ENCODE results near the gene DUSP11. TPM values are rescaled to one million over a fixed set of nuclear protein-coding genes. Genes with fewer than 3 reads are reported as not detected.

Gene DUSP11
- total and polyA plus RNA-seq, 2 of the 13 experiments (the other 11 are each of a cell fraction or from before 2014, with no cell fraction given): 30.5 to 36.2 TPM

- peak; percentile 84; the same call in 1 of the 2 replicates for TF ChIP-seq HMGXB3 (CRISPR knock-in tag; IDR thresholded peaks at IDR 0.05; ENCODE audit: borderline replicate concordance)
- TF ChIP-seq, protein P1, sequence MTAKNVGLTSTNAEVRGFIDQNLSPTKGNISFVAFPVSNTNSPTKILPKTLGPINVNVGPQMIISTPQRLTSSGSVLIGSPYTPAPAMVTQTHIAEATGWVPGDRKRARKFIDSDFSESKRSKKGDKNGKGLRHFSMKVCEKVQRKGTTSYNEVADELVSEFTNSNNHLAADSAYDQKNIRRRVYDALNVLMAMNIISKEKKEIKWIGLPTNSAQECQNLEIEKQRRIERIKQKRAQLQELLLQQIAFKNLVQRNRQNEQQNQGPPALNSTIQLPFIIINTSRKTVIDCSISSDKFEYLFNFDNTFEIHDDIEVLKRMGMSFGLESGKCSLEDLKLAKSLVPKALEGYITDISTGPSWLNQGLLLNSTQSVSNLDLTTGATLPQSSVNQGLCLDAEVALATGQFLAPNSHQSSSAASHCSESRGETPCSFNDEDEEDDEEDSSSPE (CRISPR knock-in tag; IDR thresholded peaks at IDR 0.05): peak; percentile 54
- TF ChIP-seq, protein P2, sequence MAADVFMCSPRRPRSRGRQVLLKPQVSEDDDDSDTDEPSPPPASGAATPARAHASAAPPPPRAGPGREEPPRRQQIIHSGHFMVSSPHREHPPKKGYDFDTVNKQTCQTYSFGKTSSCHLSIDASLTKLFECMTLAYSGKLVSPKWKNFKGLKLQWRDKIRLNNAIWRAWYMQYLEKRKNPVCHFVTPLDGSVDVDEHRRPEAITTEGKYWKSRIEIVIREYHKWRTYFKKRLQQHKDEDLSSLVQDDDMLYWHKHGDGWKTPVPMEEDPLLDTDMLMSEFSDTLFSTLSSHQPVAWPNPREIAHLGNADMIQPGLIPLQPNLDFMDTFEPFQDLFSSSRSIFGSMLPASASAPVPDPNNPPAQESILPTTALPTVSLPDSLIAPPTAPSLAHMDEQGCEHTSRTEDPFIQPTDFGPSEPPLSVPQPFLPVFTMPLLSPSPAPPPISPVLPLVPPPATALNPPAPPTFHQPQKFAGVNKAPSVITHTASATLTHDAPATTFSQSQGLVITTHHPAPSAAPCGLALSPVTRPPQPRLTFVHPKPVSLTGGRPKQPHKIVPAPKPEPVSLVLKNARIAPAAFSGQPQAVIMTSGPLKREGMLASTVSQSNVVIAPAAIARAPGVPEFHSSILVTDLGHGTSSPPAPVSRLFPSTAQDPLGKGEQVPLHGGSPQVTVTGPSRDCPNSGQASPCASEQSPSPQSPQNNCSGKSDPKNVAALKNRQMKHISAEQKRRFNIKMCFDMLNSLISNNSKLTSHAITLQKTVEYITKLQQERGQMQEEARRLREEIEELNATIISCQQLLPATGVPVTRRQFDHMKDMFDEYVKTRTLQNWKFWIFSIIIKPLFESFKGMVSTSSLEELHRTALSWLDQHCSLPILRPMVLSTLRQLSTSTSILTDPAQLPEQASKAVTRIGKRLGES (CRISPR knock-in tag; IDR thresholded peaks at IDR 0.05; ENCODE audit: borderline replicate concordance): no peak
- TF ChIP-seq ZNF704 (CRISPR knock-in tag; IDR thresholded peaks at IDR 0.05; ENCODE audit: borderline replicate concordance): peak; percentile 89
- TF ChIP-seq ZBTB33 (CRISPR knock-in tag; IDR thresholded peaks at IDR 0.05): no peak
- no peak for TF ChIP-seq ZFYVE20 (CRISPR knock-in tag; IDR thresholded peaks at IDR 0.05; ENCODE audit: borderline replicate concordance, low read depth)
- TF ChIP-seq ZNF496 (CRISPR knock-in tag; IDR thresholded peaks at IDR 0.05; ENCODE audit: insufficient replicate concordance): no peak
- TF ChIP-seq ZNF205 (CRISPR knock-in tag; IDR thresholded peaks at IDR 0.05): no peak
- TF ChIP-seq FOSL1 (CRISPR knock-in tag; IDR thresholded peaks at IDR 0.05; ENCODE audit: borderline replicate concordance): no peak
- no peak for TF ChIP-seq ZSCAN22 (CRISPR knock-in tag; IDR thresholded peaks at IDR 0.05)
- TF ChIP-seq, protein P3, sequence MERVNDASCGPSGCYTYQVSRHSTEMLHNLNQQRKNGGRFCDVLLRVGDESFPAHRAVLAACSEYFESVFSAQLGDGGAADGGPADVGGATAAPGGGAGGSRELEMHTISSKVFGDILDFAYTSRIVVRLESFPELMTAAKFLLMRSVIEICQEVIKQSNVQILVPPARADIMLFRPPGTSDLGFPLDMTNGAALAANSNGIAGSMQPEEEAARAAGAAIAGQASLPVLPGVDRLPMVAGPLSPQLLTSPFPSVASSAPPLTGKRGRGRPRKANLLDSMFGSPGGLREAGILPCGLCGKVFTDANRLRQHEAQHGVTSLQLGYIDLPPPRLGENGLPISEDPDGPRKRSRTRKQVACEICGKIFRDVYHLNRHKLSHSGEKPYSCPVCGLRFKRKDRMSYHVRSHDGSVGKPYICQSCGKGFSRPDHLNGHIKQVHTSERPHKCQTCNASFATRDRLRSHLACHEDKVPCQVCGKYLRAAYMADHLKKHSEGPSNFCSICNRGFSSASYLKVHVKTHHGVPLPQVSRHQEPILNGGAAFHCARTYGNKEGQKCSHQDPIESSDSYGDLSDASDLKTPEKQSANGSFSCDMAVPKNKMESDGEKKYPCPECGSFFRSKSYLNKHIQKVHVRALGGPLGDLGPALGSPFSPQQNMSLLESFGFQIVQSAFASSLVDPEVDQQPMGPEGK (CRISPR knock-in tag; IDR thresholded peaks at IDR 0.05): peak; percentile 40; the same call in 1 of the 2 replicates
- peak; percentile 96 for TF ChIP-seq IRF2 (CRISPR knock-in tag; IDR thresholded peaks at IDR 0.05)
- TF ChIP-seq STAT5B (CRISPR knock-in tag; IDR thresholded peaks at IDR 0.05): peak; percentile 65; the same call in 1 of the 2 replicates
- no peak for TF ChIP-seq KLF9 (CRISPR knock-in tag; IDR thresholded peaks at IDR 0.05; ENCODE audit: low read depth)
Measured at GRCh38 chr2:73828818-73829570, 49.1 kb upstream of the DUSP11 start, which contains the start of gene STAMBP (continued).
